GM23248 (cell line): ENCODE measurements around the gene RASA2.

Source experiments
- EZH2 ChIP-seq: fragments of 200-600 bp; sonication (generic); IDR thresholded peaks from 2 replicates; pipeline ENCODE4 v1.6.1; 2018; ENCODE audit warnings: antibody characterized with exemption, mild to moderate bottlenecking; ENCODE audit not compliant: insufficient read depth, poor library complexity, severe bottlenecking
- EZH2phosphoT487 ChIP-seq: fragments of 200-600 bp; sonication (generic); IDR thresholded peaks from 2 replicates; pipeline ENCODE4 v1.6.1; 2018; ENCODE audit warnings: antibody characterized with exemption, moderate library complexity, mild to moderate bottlenecking, low read depth; ENCODE audit not compliant: insufficient read depth

- TF ChIP-seq EZH2 (no peak), EZH2phosphoT487 (no peak)
Measured at GRCh38 chr3:141642215-141642614, 155.4 kb downstream of the RASA2 start.
